SK-N-SH (cell line): ENCODE measurements around the gene AIMP1. TPM values are rescaled to one million over a fixed set of nuclear protein-coding genes. Genes with fewer than 3 reads are reported as not detected.

Experiments used
- CTCF ChIA-PET: fragments of 300-600, 350-600 bp; formaldehyde crosslinking; extraction: SDS; loops from one replicate; lab custom pipeline; 2021; lab: Yijun Ruan, JAX
- POLR2A ChIA-PET: fragments of 350-600 bp; sonication (Branson Sonifier 250); formaldehyde crosslinking; extraction: SDS; loops from one replicate; lab custom pipeline; 2020; ENCODE audit warnings: antibody characterized with exemption, inconsistent platforms; lab: Yijun Ruan, JAX
- DNase-seq: peaks from one replicate; pipeline ENCODE4 v3.0.0; 2012
- H2AFZ ChIP-seq: fragments of 200-600 bp; sonication (generic); 2 replicates; pipeline ENCODE4 v1.8.1; 2016; ENCODE audit warnings: antibody characterized with exemption, mild to moderate bottlenecking, low read depth
- H3F3A ChIP-seq: fragments of 200-600 bp; sonication (generic); replicated peaks from 2 replicates; pipeline ENCODE3; 2016; ENCODE audit warnings: antibody characterized with exemption, mild to moderate bottlenecking; ENCODE audit not compliant: insufficient read depth
- H3K27ac ChIP-seq, 2 experiments: fragments of 200-500 bp in 1 of 2; fragments of 200-600 bp in 1 of 2; sonication (Bioruptor generic) in 1 of 2; sonication (generic), shearing (Covaris generic) in 1 of 2; 2 replicates each; pipeline versions ENCODE4 v1.5.1 to v1.6.1; 2014 to 2016; ENCODE audit warnings: low read depth in 2 of 2, inconsistent platforms in 1 of 2, low read length in 1 of 2, mild to moderate bottlenecking in 1 of 2, mixed read lengths in 1 of 2
- H3K27me3 ChIP-seq: fragments of 200-600 bp; sonication (generic), shearing (Covaris generic); 2 replicates; pipeline ENCODE4 v1.6.1; 2016; ENCODE audit warnings: mixed run types; ENCODE audit not compliant: insufficient read depth
- H3K36me3 ChIP-seq, 2 experiments: fragments of 200-500 bp in 1 of 2; fragments of 200-600 bp in 1 of 2; sonication (Bioruptor generic) in 1 of 2; sonication (generic) in 1 of 2; replicated peaks in 1 of 2; 2 replicates each; pipeline versions ENCODE3 to v1.5.1; 2014 to 2016; ENCODE audit warnings: low read length in 1 of 2, mild to moderate bottlenecking in 1 of 2; ENCODE audit not compliant: insufficient read depth in 2 of 2, control insufficient read depth in 1 of 2
- H3K4me1 ChIP-seq, 2 experiments: fragments of 200-500 bp in 1 of 2; fragments of 200-600 bp in 1 of 2; sonication (Bioruptor generic) in 1 of 2; sonication (generic), shearing (Covaris generic) in 1 of 2; 2 replicates each; pipeline versions ENCODE4 v1.5.1 to v1.6.1; 2014 to 2016; ENCODE audit warnings: low read depth in 1 of 2, low read length in 1 of 2, mixed run types in 1 of 2; ENCODE audit not compliant: insufficient read depth in 2 of 2, control insufficient read depth in 1 of 2
- H3K4me2 ChIP-seq: fragments of 200-600 bp; sonication (generic), shearing (Covaris generic); 2 replicates; pipeline ENCODE4 v1.6.1; 2017; ENCODE audit warnings: mixed run types
- H3K4me3 ChIP-seq, 2 experiments: fragments of 200-500 bp in 1 of 2; fragments of 200-600 bp in 1 of 2; sonication (Bioruptor generic) in 1 of 2; sonication (generic), shearing (Covaris generic) in 1 of 2; 2 replicates each; pipeline versions ENCODE4 v1.5.1 to v1.8.1; 2014 to 2016; ENCODE audit warnings: low read depth in 2 of 2, inconsistent platforms in 1 of 2, low read length in 1 of 2, mild to moderate bottlenecking in 1 of 2, mixed read lengths in 1 of 2, moderate library complexity in 1 of 2
- H3K79me2 ChIP-seq: fragments of 200-600 bp; sonication (generic); 2 replicates; pipeline ENCODE4 v1.8.1; 2017; ENCODE audit warnings: mild to moderate bottlenecking; ENCODE audit not compliant: insufficient read depth
- H3K9ac ChIP-seq: fragments of 200-600 bp; sonication (generic); 2 replicates; pipeline ENCODE4 v1.6.1; 2017; ENCODE audit warnings: mixed run types
- H3K9me2 ChIP-seq: fragments of 200-600 bp; sonication (generic); 2 replicates; pipeline ENCODE4 v1.6.1; 2017; ENCODE audit warnings: mixed run types
- H3K9me3 ChIP-seq: fragments of 200-600 bp; sonication (generic); 2 replicates; pipeline ENCODE4 v1.6.1; 2017; ENCODE audit warnings: mixed run types, mild to moderate bottlenecking, moderate library complexity
- H4K20me1 ChIP-seq: fragments of 200-600 bp; sonication (generic); 2 replicates; pipeline ENCODE4 v1.6.1; 2017; ENCODE audit warnings: mild to moderate bottlenecking, mixed run types; ENCODE audit not compliant: insufficient read depth
- CTCF ChIP-seq: fragments of 200-600 bp; sonication (generic); IDR thresholded peaks from 2 replicates; pipeline ENCODE4 v1.6.1; 2017; ENCODE audit warnings: antibody characterized with exemption, mild to moderate bottlenecking, moderate library complexity
- ELF1 ChIP-seq: IDR thresholded peaks from 2 replicates; pipeline ENCODE4 v1.4.0; 2012
- EP300 ChIP-seq, 2 experiments: IDR thresholded peaks; 2 replicates each; pipeline versions ENCODE4 v1.4.0 to v1.6.1; 2012; ENCODE audit warnings: borderline replicate concordance in 1 of 2, low read depth in 1 of 2, low read length in 1 of 2
- EZH2phosphoT487 ChIP-seq: fragments of 200-600 bp; sonication (generic); IDR thresholded peaks from 2 replicates; pipeline ENCODE4 v1.6.1; 2017; ENCODE audit warnings: low read depth, mixed run types, mild to moderate bottlenecking, antibody characterized with exemption, moderate library complexity, borderline replicate concordance
- FOSL2 ChIP-seq: IDR thresholded peaks from 2 replicates; pipeline ENCODE4 v1.4.0; 2012; ENCODE audit warnings: low read depth, mild to moderate bottlenecking, moderate library complexity, borderline replicate concordance
- FOXM1 ChIP-seq: IDR thresholded peaks from 2 replicates; pipeline ENCODE4 v1.4.0; 2012; ENCODE audit warnings: low read depth, mild to moderate bottlenecking
- GABPA ChIP-seq: IDR thresholded peaks from 2 replicates; pipeline ENCODE4 v1.4.0; 2012; ENCODE audit warnings: low read depth, mild to moderate bottlenecking
- JUND ChIP-seq: IDR thresholded peaks from 2 replicates; pipeline ENCODE4 v1.4.0; 2012
- MXI1 ChIP-seq: IDR thresholded peaks from 2 replicates; pipeline ENCODE4 v1.6.1; 2012; ENCODE audit warnings: mild to moderate bottlenecking, low read depth, low read length, improper control_type of control experiment
- NFIC ChIP-seq: IDR thresholded peaks from 2 replicates; pipeline ENCODE4 v1.4.0; 2012; ENCODE audit warnings: borderline replicate concordance
- PBX3 ChIP-seq: IDR thresholded peaks from 2 replicates; pipeline ENCODE4; 2012
- RCOR1 ChIP-seq: fragments of 150-350 bp; IDR thresholded peaks from 2 replicates; pipeline ENCODE4 v1.6.1; 2017; ENCODE audit warnings: antibody characterized with exemption, low read length
- RXRA ChIP-seq: IDR thresholded peaks from 2 replicates; pipeline ENCODE4 v1.4.0; 2012; ENCODE audit warnings: low read depth, mild to moderate bottlenecking, borderline replicate concordance
- SMC3 ChIP-seq: IDR thresholded peaks from 2 replicates; pipeline ENCODE4 v1.6.1; 2012; ENCODE audit warnings: low read depth, low read length, improper control_type of control experiment
- TCF12 ChIP-seq: IDR thresholded peaks from 2 replicates; pipeline ENCODE4 v1.4.0; 2012
- TEAD4 ChIP-seq: IDR thresholded peaks from 2 replicates; pipeline ENCODE4 v1.4.0; 2012; ENCODE audit warnings: mild to moderate bottlenecking, borderline replicate concordance; ENCODE audit not compliant: insufficient read depth
- YY1 ChIP-seq: IDR thresholded peaks from 2 replicates; pipeline ENCODE4 v1.4.0; 2012; ENCODE audit warnings: low read depth, mild to moderate bottlenecking
- WGBS: methylation state at CpG from one replicate; pipeline ENCODE4 v1.1.6; 2017; ENCODE audit warnings: low lambda C conversion rate; 5-methylcytosine and 5-hydroxymethylcytosine counted together
- polyA plus RNA-seq, 3 experiments: library from polyadenylated mRNA; depleted of rRNA; stranded (reverse); fragments of >200 nt; gene quantifications; 2 replicates each; pipeline ENCODE4 v1.2.3, GENCODE V29; 2012
- TF ChIP-seq, protein P1 (sequence below): IDR thresholded peaks from 2 replicates; pipeline ENCODE4 v1.4.0; 2012; ENCODE audit warnings: low read depth
- TF ChIP-seq, protein P2 (sequence below): IDR thresholded peaks from 2 replicates; pipeline ENCODE4 v1.4.0; 2012; ENCODE audit warnings: low read depth, borderline replicate concordance
- TF ChIP-seq, protein P3 (sequence below): IDR thresholded peaks from 2 replicates; pipeline ENCODE4 v1.6.1; 2012; ENCODE audit warnings: mild to moderate bottlenecking, low read depth, low read length, moderate library complexity

AIMP1 gene
- polyA plus RNA-seq, 1 of the 3 experiments (the other 2 are of a cell fraction) = 14.0 TPM

- Histone ChIP-seq H2AFZ (no peak overlapping the region), H3K9ac (no peak overlapping the region), H3K4me3 (no peak overlapping the region), H3K27me3 (no peaks in the 10 kb centered on the region), H3K36me3 (peaks cover 18 to 29% of the 10 kb centered on the region in 2 experiments), H3K27ac (no peak overlapping the region), H3F3A (no peaks in the 10 kb centered on the region), H3K4me2 (no peak overlapping the region), H3K4me1 (peaks cover 0 to 2% of the 10 kb centered on the region in 2 experiments; a peak in 1 of 4 replicates), H3K9me2 (no peaks in the 10 kb centered on the region), H3K79me2 (peaks cover 3% of the 10 kb centered on the region; the same call in 1 of the 2 replicates), H3K9me3 (no peaks in the 10 kb centered on the region), H4K20me1 (no peaks in the 10 kb centered on the region; the same call in 1 of the 2 replicates)
- 98% methylated on average over 8 of the region's 8 CpGs for WGBS
- no peak for DNase-seq
- ChIA-PET POLR2A (no interaction called here), CTCF (no interaction called here)
- TF ChIP-seq CTCF (no peak), RXRA (no peak), JUND (no peak), TCF12 (no peak), SMC3 (no peak), GABPA (no peak), ELF1 (no peak), TEAD4 (no peak), RCOR1 (no peak)
- TF ChIP-seq, protein P1, sequence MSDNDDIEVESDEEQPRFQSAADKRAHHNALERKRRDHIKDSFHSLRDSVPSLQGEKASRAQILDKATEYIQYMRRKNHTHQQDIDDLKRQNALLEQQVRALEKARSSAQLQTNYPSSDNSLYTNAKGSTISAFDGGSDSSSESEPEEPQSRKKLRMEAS = no peak
- TF ChIP-seq, protein P2, sequence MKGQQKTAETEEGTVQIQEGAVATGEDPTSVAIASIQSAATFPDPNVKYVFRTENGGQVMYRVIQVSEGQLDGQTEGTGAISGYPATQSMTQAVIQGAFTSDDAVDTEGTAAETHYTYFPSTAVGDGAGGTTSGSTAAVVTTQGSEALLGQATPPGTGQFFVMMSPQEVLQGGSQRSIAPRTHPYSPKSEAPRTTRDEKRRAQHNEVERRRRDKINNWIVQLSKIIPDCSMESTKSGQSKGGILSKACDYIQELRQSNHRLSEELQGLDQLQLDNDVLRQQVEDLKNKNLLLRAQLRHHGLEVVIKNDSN = no peak
Measured at GRCh38 chr4:106286611-106287010, 29.7 kb upstream of the AIMP1 start.

GRCh38 chr4:106287353-106287969, 28.9 kb upstream of the AIMP1 start:
- Histone ChIP-seq H3K4me2 (no peak overlapping the region), H3F3A (no peaks in the 10 kb centered on the region), H3K27me3 (no peaks in the 10 kb centered on the region), H3K36me3 (peaks cover 22 to 23% of the 10 kb centered on the region in 2 experiments), H4K20me1 (no peaks in the 10 kb centered on the region; the same call in 1 of the 2 replicates), H3K9ac (no peak overlapping the region), H3K79me2 (peaks cover 3% of the 10 kb centered on the region; the same call in 1 of the 2 replicates), H3K9me3 (no peaks in the 10 kb centered on the region), H3K4me1 (peaks cover 0 to 2% of the 10 kb centered on the region in 2 experiments; a peak in 1 of 4 replicates), H3K4me3 (no peak overlapping the region), H3K9me2 (no peaks in the 10 kb centered on the region), H3K27ac (peak overlapping the region in 1 of 2 experiments; percentile 15; a peak in 1 of 4 replicates), H2AFZ (no peak overlapping the region)
- no peak for DNase-seq
- POLR2A ChIA-PET = no interaction called here
- CTCF ChIA-PET = interaction anchor here (0.8 kb wide), 1 partner anchor 59 kb away, joined by 3 read pairs; no protein-coding TSS in a partner anchor
- no peak for TF ChIP-seq YY1
- TF ChIP-seq EZH2phosphoT487 = no peak
- TF ChIP-seq JUND = no peak
- no peak for TF ChIP-seq NFIC
- TF ChIP-seq ELF1 = no peak
- no peak for TF ChIP-seq TEAD4
- TF ChIP-seq PBX3 = no peak
- TF ChIP-seq EP300 (IDR thresholded peaks at IDR 0.05; ENCODE audit: borderline replicate concordance in 1 of 2, low read depth in 1 of 2, low read length in 1 of 2) = no peak
- TF ChIP-seq FOXM1 = no peak
- TF ChIP-seq TCF12 = no peak
- TF ChIP-seq FOSL2 = no peak
- no peak for TF ChIP-seq SMC3
- TF ChIP-seq, protein P3, sequence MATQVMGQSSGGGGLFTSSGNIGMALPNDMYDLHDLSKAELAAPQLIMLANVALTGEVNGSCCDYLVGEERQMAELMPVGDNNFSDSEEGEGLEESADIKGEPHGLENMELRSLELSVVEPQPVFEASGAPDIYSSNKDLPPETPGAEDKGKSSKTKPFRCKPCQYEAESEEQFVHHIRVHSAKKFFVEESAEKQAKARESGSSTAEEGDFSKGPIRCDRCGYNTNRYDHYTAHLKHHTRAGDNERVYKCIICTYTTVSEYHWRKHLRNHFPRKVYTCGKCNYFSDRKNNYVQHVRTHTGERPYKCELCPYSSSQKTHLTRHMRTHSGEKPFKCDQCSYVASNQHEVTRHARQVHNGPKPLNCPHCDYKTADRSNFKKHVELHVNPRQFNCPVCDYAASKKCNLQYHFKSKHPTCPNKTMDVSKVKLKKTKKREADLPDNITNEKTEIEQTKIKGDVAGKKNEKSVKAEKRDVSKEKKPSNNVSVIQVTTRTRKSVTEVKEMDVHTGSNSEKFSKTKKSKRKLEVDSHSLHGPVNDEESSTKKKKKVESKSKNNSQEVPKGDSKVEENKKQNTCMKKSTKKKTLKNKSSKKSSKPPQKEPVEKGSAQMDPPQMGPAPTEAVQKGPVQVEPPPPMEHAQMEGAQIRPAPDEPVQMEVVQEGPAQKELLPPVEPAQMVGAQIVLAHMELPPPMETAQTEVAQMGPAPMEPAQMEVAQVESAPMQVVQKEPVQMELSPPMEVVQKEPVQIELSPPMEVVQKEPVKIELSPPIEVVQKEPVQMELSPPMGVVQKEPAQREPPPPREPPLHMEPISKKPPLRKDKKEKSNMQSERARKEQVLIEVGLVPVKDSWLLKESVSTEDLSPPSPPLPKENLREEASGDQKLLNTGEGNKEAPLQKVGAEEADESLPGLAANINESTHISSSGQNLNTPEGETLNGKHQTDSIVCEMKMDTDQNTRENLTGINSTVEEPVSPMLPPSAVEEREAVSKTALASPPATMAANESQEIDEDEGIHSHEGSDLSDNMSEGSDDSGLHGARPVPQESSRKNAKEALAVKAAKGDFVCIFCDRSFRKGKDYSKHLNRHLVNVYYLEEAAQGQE = no peak
- no peak for TF ChIP-seq MXI1
